Vagina (tissue), 2 donors: Measurements from ENCODE around the gene PTPRE. TPM values are rescaled to one million over a fixed set of nuclear protein-coding genes. Genes with fewer than 3 reads are reported as not detected.

Experiments used
- DNase-seq, 2 donors: peaks; one replicate each; pipeline ENCODE4 v3.0.0-alpha.2; 2017; ENCODE audit errors: extremely low spot score in 2 of 2
- H3K27ac ChIP-seq: fragments of 200-600 bp; sonication (generic); one replicate; pipeline ENCODE4 v1.5.1; 2019
- H3K27me3 ChIP-seq: fragments of 200-600 bp; sonication (generic); one replicate; pipeline ENCODE4 v1.5.1; 2019
- H3K36me3 ChIP-seq, 2 donors: fragments of 200-600 bp; sonication (generic); one replicate each; pipeline ENCODE4 v1.5.1; 2017 to 2019
- H3K4me1 ChIP-seq: fragments of 200-600 bp; sonication (generic); one replicate; pipeline ENCODE4 v1.5.1; 2019
- H3K4me3 ChIP-seq, 2 donors: fragments of 200-600 bp; sonication (generic); 1 replicate in 1 of 2; 2 replicates in 1 of 2; pipeline ENCODE4 v1.5.1; 2016 to 2019
- H3K9me3 ChIP-seq: fragments of 200-600 bp; sonication (generic); one replicate; pipeline ENCODE4 v1.5.1; 2019
- POLR2A ChIP-seq, 2 donors: fragments of 450-650 bp; IDR thresholded peaks; one replicate each; pipeline ENCODE4 v1.6.1; 2017; ENCODE audit warnings: antibody characterized with exemption in 2 of 2, mild to moderate bottlenecking in 2 of 2, moderate library complexity in 2 of 2
- POLR2AphosphoS5 ChIP-seq, 2 donors: sonication (generic); formaldehyde crosslinking; IDR thresholded peaks; one replicate each; pipeline ENCODE4 v1.9.0; 2017; ENCODE audit warnings: antibody characterized with exemption in 2 of 2, mild to moderate bottlenecking in 2 of 2, low read depth in 1 of 2; ENCODE audit not compliant: insufficient read depth in 1 of 2
- intact Hi-C: fragments of 100-400 bp; cut with DNase I; formaldehyde crosslinking; loops from one replicate; pipeline ENCODE4 v1.15.1; 2023
- total RNA-seq: library from RNA; depleted of rRNA; stranded (reverse); fragments of >200 nt; gene quantifications from one replicate; pipeline ENCODE4 v1.2.3, GENCODE V29; 2016
- TF ChIP-seq, protein P1 (sequence below), 3 experiments: fragments of 450-650 bp in 2 of 3; fragments of 200-600 bp in 1 of 3; sonication (generic) in 1 of 3; IDR thresholded peaks; one replicate each; pipeline ENCODE4 v1.5.1; 2017 to 2019; ENCODE audit warnings: antibody characterized with exemption in 3 of 3, mild to moderate bottlenecking in 2 of 3, moderate library complexity in 2 of 3

Gene PTPRE
- total RNA-seq, 1 donor from 2014 or later: 77.6 TPM

DNA sequence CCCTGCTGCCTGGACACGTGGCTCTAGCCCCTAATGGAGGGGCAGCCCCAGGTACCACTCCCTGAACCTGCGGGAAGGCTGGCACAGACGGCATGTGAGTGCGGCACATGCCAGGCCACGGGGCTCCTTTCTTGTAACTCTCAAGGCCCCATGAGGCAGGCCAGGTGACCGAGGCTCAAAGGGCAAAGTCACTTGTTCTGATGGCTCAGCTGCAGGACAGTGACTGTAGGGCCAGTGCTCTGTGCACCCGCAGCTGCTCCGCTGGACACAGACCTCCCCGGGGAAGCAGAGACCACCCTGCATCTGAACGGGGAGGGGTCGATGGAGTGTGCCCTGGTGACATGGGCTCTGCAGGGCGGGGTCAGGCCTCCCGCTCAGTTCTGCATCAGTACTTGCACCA, 55.3 kb downstream of the PTPRE start:
- H3K27ac ChIP-seq: no peak overlapping the region
- DNase-seq: no peak
- intact Hi-C loops: no loop called here
- H3K36me3 ChIP-seq: no peaks in the 10 kb centered on the region
- TF ChIP-seq POLR2A (IDR thresholded peaks at IDR 0.05) (no peak), POLR2AphosphoS5 (IDR thresholded peaks at IDR 0.05; ENCODE audit: insufficient read depth in 1 of 2, low read depth in 1 of 2) (no peak)
- TF ChIP-seq, protein P1, sequence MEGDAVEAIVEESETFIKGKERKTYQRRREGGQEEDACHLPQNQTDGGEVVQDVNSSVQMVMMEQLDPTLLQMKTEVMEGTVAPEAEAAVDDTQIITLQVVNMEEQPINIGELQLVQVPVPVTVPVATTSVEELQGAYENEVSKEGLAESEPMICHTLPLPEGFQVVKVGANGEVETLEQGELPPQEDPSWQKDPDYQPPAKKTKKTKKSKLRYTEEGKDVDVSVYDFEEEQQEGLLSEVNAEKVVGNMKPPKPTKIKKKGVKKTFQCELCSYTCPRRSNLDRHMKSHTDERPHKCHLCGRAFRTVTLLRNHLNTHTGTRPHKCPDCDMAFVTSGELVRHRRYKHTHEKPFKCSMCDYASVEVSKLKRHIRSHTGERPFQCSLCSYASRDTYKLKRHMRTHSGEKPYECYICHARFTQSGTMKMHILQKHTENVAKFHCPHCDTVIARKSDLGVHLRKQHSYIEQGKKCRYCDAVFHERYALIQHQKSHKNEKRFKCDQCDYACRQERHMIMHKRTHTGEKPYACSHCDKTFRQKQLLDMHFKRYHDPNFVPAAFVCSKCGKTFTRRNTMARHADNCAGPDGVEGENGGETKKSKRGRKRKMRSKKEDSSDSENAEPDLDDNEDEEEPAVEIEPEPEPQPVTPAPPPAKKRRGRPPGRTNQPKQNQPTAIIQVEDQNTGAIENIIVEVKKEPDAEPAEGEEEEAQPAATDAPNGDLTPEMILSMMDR (IDR thresholded peaks at IDR 0.05): no peak
- no peaks in the 10 kb centered on the region for H3K27me3 ChIP-seq
- no peak overlapping the region for H3K4me3 ChIP-seq
- H3K4me1 ChIP-seq: no peaks in the 10 kb centered on the region
- no peaks in the 10 kb centered on the region for H3K9me3 ChIP-seq

DNA sequence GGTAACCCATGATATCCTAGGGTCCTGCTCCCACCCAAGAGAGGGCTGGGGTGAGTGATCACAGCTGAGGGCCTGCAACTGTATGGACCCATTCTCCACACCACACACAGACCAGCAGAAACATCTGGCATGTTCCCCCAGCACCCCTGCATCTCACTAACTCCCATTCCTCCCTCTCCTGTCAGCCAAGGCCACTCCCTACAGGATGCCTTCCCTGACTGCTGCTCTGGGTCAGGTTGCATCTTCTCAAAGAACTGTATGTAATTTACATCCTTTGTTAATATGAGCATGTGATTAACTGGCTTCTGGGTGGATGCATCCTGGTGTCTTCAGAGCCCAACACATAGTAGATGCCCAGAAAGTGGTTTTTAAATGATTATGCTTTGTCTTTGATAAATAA, 56.2 kb downstream of the PTPRE start:
- H3K4me1 ChIP-seq: no peaks in the 10 kb centered on the region
- H3K27ac ChIP-seq: no peak overlapping the region
- no peak for DNase-seq
- no peaks in the 10 kb centered on the region for H3K9me3 ChIP-seq
- H3K4me3 ChIP-seq: no peak overlapping the region
- no peaks in the 10 kb centered on the region for H3K27me3 ChIP-seq
- intact Hi-C loops: no loop called here
- no peak for TF ChIP-seq POLR2AphosphoS5 (IDR thresholded peaks at IDR 0.05; ENCODE audit: insufficient read depth in 1 of 2, low read depth in 1 of 2)
- TF ChIP-seq, protein P1 (IDR thresholded peaks at IDR 0.05): no peak
- no peaks in the 10 kb centered on the region for H3K36me3 ChIP-seq

DNA sequence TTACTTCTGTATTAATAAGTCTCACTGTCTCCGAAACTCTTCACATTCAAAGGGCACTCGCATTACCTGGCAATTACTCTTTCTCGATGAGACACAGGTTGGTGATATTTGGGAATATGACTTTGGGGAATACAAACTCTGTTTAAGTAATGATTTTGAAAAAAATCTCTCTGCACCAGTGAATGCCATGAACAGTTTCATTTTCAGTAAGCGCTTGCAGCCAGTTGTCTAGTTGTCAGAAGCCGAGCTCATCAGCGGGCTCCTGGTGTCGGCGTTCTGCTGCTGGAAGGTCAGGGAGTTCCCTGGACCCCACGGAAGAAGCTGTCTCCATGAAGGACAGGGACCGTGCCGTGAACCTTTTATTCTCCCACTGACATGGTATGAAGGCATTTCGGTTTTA, 57.7 kb downstream of the PTPRE start:
- Histone ChIP-seq H3K9me3 (no peaks in the 10 kb centered on the region), H3K4me1 (no peaks in the 10 kb centered on the region), H3K4me3 (no peak overlapping the region), H3K27me3 (no peaks in the 10 kb centered on the region), H3K36me3 (no peaks in the 10 kb centered on the region), H3K27ac (no peak overlapping the region)
- DNase-seq: no peak
- intact Hi-C loops: no loop called here
- no peak for TF ChIP-seq POLR2AphosphoS5 (IDR thresholded peaks at IDR 0.05; ENCODE audit: insufficient read depth in 1 of 2, low read depth in 1 of 2)
- no peak for TF ChIP-seq POLR2A (IDR thresholded peaks at IDR 0.05)
- TF ChIP-seq, protein P1 (IDR thresholded peaks at IDR 0.05): no peak

DNA sequence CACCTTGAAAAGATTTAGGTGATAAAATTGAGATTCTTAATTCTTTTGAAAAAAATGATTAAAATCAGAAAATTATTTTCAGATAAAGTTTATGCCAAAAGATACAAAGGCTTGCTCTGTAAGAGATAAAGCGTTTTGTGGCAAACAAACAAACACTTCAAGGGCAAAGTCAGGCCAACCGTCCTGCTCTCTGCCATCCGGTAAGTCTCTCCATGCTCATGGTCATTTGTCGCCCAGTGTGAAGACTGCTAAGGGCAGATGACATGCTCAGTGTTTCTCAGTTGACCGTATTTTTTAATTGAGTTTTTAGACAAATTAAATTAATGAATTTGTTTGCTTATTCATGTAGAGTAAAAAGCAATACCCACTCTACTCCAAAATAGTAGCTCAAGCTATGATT, 60.0 kb downstream of the PTPRE start:
- intact Hi-C loops: no loop called here
- H3K27ac ChIP-seq: no peak overlapping the region
- TF ChIP-seq POLR2AphosphoS5 (IDR thresholded peaks at IDR 0.05; ENCODE audit: insufficient read depth in 1 of 2, low read depth in 1 of 2) (no peak), POLR2A (IDR thresholded peaks at IDR 0.05) (no peak)
- TF ChIP-seq, protein P1 (IDR thresholded peaks at IDR 0.05): no peak

DNA sequence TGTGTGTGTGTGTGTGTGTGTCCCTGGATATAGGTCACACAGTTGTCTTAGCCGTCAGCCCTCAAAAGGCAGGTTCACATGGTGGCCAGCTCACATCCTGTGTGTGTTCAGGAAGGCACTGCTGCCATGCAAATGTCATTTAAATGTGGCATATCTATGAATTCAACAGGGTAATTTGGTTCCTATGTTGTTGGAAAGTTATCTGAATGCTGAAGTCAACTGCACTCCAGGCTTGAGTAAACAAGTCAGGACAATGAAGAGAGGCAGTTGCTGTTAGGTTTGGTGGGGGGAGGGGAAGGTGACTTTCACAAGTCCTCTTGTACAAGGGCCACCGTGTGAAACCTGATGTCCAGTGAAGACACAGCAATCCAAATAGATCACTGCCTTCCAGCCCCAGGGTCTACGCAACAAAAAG, 61.1 kb downstream of the PTPRE start:
- TF ChIP-seq POLR2AphosphoS5 (IDR thresholded peaks at IDR 0.05; ENCODE audit: insufficient read depth in 1 of 2, low read depth in 1 of 2): no peak
- no peak for TF ChIP-seq POLR2A (IDR thresholded peaks at IDR 0.05)
- TF ChIP-seq, protein P1 (IDR thresholded peaks at IDR 0.05): no peak
- Histone ChIP-seq H3K36me3 (no peaks in the 10 kb centered on the region), H3K27me3 (no peaks in the 10 kb centered on the region), H3K27ac (no peak overlapping the region), H3K4me3 (no peak overlapping the region), H3K4me1 (no peaks in the 10 kb centered on the region), H3K9me3 (no peaks in the 10 kb centered on the region)
- peak in 1 of 2 donors; percentile 42 for DNase-seq
- intact Hi-C loops: no loop called here

More for the DNA sequence above, 60.0 kb downstream of the PTPRE start:
- DNase-seq: no peak
- no peaks in the 10 kb centered on the region for H3K4me1 ChIP-seq
- H3K36me3 ChIP-seq: no peaks in the 10 kb centered on the region
- no peaks in the 10 kb centered on the region for H3K9me3 ChIP-seq
- H3K4me3 ChIP-seq: no peak overlapping the region
- no peaks in the 10 kb centered on the region for H3K27me3 ChIP-seq
